Uterus (tissue), 4 donors: ENCODE data around the gene SPTAN1. TPM values are rescaled to one million over a fixed set of nuclear protein-coding genes. Genes with fewer than 3 reads are reported as not detected.
A peak's percentile ranks its signal among the peaks of the same experiment; 100 is the strongest.

Experiments used
- DNase-seq, 2 donors: peaks; one replicate each; pipeline ENCODE4 v3.0.0-alpha.2; 2019 to 2020
- H3K27ac ChIP-seq, 2 donors: fragments of 200-600 bp; sonication (generic); 1 replicate in 1 of 2; 2 replicates in 1 of 2; pipeline ENCODE4 v1.5.1; 2016 to 2018
- H3K27me3 ChIP-seq, 2 donors: fragments of 200-600 bp; sonication (generic); one replicate each; pipeline ENCODE4 v1.5.1; 2018 to 2019; ENCODE audit warnings: control low read depth in 1 of 2
- H3K36me3 ChIP-seq, 2 donors: fragments of 200-600 bp; sonication (generic); one replicate each; pipeline ENCODE4 v1.5.1; 2019; ENCODE audit warnings: control low read depth in 1 of 2
- H3K4me1 ChIP-seq, 2 donors: fragments of 200-600 bp; sonication (generic); one replicate each; pipeline ENCODE4 v1.5.1; 2018 to 2019; ENCODE audit warnings: control low read depth in 1 of 2
- H3K4me3 ChIP-seq, 2 donors: fragments of 200-600 bp; sonication (generic); 1 replicate in 1 of 2; 2 replicates in 1 of 2; pipeline ENCODE4 v1.5.1; 2018 to 2019; ENCODE audit warnings: mild to moderate bottlenecking in 1 of 2
- H3K9me3 ChIP-seq, 2 donors: fragments of 200-600 bp; sonication (generic); one replicate each; pipeline ENCODE4 v1.5.1; 2019; ENCODE audit warnings: control low read depth in 1 of 2
- POLR2A ChIP-seq, 2 donors: fragments of 450-650 bp; IDR thresholded peaks; one replicate each; pipeline ENCODE4 v1.6.1; 2016; ENCODE audit warnings: antibody characterized with exemption in 2 of 2, mild to moderate bottlenecking in 1 of 2, moderate library complexity in 1 of 2
- intact Hi-C: fragments of 100-400 bp; cut with DNase I; formaldehyde crosslinking; loops from one replicate; pipeline ENCODE4 v1.15.1; 2023; ENCODE audit warnings: low total_unique reads
- total RNA-seq, 4 donors: library from RNA; depleted of rRNA in 3 of 4; stranded (reverse); fragments of >200 nt in 3 of 4; gene quantifications; one replicate each; pipeline versions ENCODE4 v1.1.0 to v1.2.4, GENCODE V29; 2014 to 2023
- TF ChIP-seq, protein P1 (sequence below), 4 experiments: fragments of 200-600 bp in 2 of 4; fragments of 450-650 bp in 2 of 4; sonication (generic) in 2 of 4; IDR thresholded peaks; one replicate each; pipeline ENCODE4 v1.5.1; 2016 to 2019; ENCODE audit warnings: antibody characterized with exemption in 4 of 4, mild to moderate bottlenecking in 2 of 4, moderate library complexity in 1 of 4
- donor health status: DM: yes; HTN: yes; CAD: no.

Gene SPTAN1
- total RNA-seq, 4 donors from 2014 or later, result 244 to 521 (median 335) TPM

GRCh38 chr9:128632066-128632465 lies 79.7 kb downstream of the SPTAN1 start:
- no peak for DNase-seq
- Histone ChIP-seq H3K4me1 (peaks cover 4 to 18% of the 10 kb centered on the region in 2 donors), H3K36me3 (no peaks in the 10 kb centered on the region)

DNA sequence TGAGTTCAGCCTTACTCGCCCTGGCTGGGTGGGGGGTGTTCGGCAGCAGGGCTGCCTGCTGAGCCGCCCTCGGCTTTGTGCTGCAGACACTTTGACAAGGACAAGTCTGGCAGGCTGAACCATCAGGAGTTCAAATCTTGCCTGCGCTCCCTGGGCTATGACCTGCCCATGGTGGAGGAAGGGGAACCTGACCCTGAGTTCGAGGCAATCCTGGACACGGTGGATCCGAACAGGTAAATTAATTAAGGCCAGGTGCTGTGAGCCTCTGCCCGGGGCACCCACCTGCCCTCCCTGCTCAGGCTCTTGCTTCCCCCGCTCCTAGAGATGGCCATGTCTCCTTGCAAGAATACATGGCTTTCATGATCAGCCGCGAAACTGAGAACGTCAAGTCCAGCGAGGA lies 80.1 kb downstream of the SPTAN1 start:
- Histone ChIP-seq H3K36me3 (no peaks in the 10 kb centered on the region), H3K4me1 (peaks cover 4 to 18% of the 10 kb centered on the region in 2 donors), H3K9me3 (no peaks in the 10 kb centered on the region), H3K27ac (no peak overlapping the region), H3K4me3 (no peak overlapping the region), H3K27me3 (no peaks in the 10 kb centered on the region)
- TF ChIP-seq, protein P1, sequence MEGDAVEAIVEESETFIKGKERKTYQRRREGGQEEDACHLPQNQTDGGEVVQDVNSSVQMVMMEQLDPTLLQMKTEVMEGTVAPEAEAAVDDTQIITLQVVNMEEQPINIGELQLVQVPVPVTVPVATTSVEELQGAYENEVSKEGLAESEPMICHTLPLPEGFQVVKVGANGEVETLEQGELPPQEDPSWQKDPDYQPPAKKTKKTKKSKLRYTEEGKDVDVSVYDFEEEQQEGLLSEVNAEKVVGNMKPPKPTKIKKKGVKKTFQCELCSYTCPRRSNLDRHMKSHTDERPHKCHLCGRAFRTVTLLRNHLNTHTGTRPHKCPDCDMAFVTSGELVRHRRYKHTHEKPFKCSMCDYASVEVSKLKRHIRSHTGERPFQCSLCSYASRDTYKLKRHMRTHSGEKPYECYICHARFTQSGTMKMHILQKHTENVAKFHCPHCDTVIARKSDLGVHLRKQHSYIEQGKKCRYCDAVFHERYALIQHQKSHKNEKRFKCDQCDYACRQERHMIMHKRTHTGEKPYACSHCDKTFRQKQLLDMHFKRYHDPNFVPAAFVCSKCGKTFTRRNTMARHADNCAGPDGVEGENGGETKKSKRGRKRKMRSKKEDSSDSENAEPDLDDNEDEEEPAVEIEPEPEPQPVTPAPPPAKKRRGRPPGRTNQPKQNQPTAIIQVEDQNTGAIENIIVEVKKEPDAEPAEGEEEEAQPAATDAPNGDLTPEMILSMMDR (IDR thresholded peaks at IDR 0.05), result no peak
- no peak for TF ChIP-seq POLR2A (IDR thresholded peaks at IDR 0.05)
- intact Hi-C loops, result no loop called here
- no peak for DNase-seq

More at GRCh38 chr9:128632066-128632465, 79.7 kb downstream of the SPTAN1 start:
- TF ChIP-seq, protein P1 (IDR thresholded peaks at IDR 0.05), result no peak
- no peak for TF ChIP-seq POLR2A (IDR thresholded peaks at IDR 0.05)
- H3K27ac ChIP-seq, result no peak overlapping the region
- no peaks in the 10 kb centered on the region for H3K27me3 ChIP-seq
- no peak overlapping the region for H3K4me3 ChIP-seq
- intact Hi-C loops, result no loop called here
- no peaks in the 10 kb centered on the region for H3K9me3 ChIP-seq

GRCh38 chr9:128633057-128633456 lies 80.7 kb downstream of the SPTAN1 start:
- Histone ChIP-seq H3K27me3 (no peaks in the 10 kb centered on the region), H3K36me3 (no peaks in the 10 kb centered on the region), H3K4me3 (no peak overlapping the region), H3K27ac (no peak overlapping the region), H3K4me1 (peaks cover 4 to 18% of the 10 kb centered on the region in 2 donors), H3K9me3 (no peaks in the 10 kb centered on the region)
- TF ChIP-seq, protein P1 (IDR thresholded peaks at IDR 0.05), result no peak
- no peak for TF ChIP-seq POLR2A (IDR thresholded peaks at IDR 0.05)
- DNase-seq, result no peak
- intact Hi-C loops, result no loop called here

GRCh38 chr9:128633601-128634000 lies 81.2 kb downstream of the SPTAN1 start:
- Histone ChIP-seq H3K4me3 (no peak overlapping the region), H3K36me3 (no peaks in the 10 kb centered on the region), H3K9me3 (no peaks in the 10 kb centered on the region), H3K4me1 (peaks cover 4 to 18% of the 10 kb centered on the region in 2 donors), H3K27me3 (no peaks in the 10 kb centered on the region), H3K27ac (no peak overlapping the region)
- TF ChIP-seq, protein P1 (IDR thresholded peaks at IDR 0.05), result no peak
- TF ChIP-seq POLR2A (IDR thresholded peaks at IDR 0.05), result no peak
- DNase-seq, result no peak
- intact Hi-C loops, result no loop called here

GRCh38 chr9:128634111-128634510 lies 81.7 kb downstream of the SPTAN1 start:
- Histone ChIP-seq H3K4me1 (peaks cover 4 to 18% of the 10 kb centered on the region in 2 donors), H3K36me3 (no peaks in the 10 kb centered on the region), H3K27me3 (no peaks in the 10 kb centered on the region), H3K9me3 (no peaks in the 10 kb centered on the region), H3K4me3 (no peak overlapping the region), H3K27ac (peak overlapping the region in 1 of 2 donors; percentile 87)
- DNase-seq, result no peak
- no peak for TF ChIP-seq POLR2A (IDR thresholded peaks at IDR 0.05)
- TF ChIP-seq, protein P1 (IDR thresholded peaks at IDR 0.05), result no peak
- intact Hi-C loops, result no loop called here
